SH-SY5Y (cell line): ENCODE data around the gene POLR2B.

Experiments
- GATA2 ChIP-seq: IDR thresholded peaks from 2 replicates; pipeline ENCODE4 v1.6.1; 2011; ENCODE audit warnings: mild to moderate bottlenecking, low read depth, low read length
- GATA3 ChIP-seq: IDR thresholded peaks from 2 replicates; pipeline ENCODE4 v1.6.1; 2011; ENCODE audit warnings: low read depth, mild to moderate bottlenecking, low read length, moderate library complexity

Gene POLR2B

DNA sequence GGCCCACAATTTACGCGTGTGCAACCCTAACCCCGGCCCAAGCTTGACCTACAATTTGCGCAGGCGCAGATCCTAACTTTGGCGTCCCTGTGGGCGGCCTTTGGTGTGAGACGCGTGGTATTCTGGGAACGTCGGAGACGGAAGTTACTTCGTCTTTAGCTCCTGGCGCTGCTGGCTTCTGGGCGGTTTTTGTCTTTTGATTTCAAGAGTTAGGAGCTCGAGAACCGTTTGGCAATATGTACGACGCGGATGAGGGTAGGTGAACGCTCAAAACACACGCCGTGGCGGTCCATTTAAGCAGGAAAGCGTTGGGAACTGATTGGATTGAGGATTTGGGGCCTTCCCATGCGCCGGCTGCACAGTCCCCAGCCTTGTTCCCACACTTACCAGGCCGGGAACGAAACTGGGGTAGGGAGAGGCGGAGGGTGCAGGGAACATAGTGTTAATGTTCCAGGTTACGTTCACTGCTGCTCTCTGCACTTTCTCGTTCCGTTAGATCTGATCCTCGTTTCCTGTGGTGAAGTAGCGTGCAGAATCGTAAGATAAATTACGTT, at the start of gene POLR2B:
POLR2B (plus strand) TSS at position 147 of the 554 bp plus-strand sequence; CDS start at position 237, 90 bp downstream.
- TF ChIP-seq GATA3, result no peak
- TF ChIP-seq GATA2, result no peak

- TF ChIP-seq GATA2 (no peak), GATA3 (no peak)
Measured at GRCh38 chr4:56930638-56931037, 48.1 kb upstream of the POLR2B start.

GRCh38 chr4:56931924-56932323, 46.8 kb upstream of the POLR2B start:
- no peak for TF ChIP-seq GATA3
- no peak for TF ChIP-seq GATA2

DNA sequence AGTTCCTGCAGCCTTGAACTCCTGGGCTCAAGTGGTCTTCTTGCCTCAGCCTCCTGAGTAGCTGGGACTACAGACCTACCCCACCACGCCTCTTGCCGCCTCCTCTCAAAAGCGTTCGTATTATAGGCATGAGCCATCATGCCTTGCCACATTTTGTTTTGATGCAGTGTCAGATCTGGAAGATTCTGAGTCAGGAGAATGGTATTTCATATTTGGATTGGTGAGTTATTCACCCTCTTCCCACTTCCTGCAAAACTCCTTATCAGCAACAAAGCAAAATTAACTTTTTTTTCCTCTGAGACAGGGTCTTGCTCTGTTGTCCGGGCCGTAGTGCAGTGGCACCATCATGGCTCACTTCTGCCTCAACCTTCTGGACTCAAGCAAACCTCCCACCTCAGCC, 41.4 kb upstream of the POLR2B start:
- TF ChIP-seq GATA3 (no peak), GATA2 (no peak)

- TF ChIP-seq GATA3 (no peak), GATA2 (no peak)
Measured at GRCh38 chr4:56940403-56940802, 38.3 kb upstream of the POLR2B start.

- TF ChIP-seq GATA2 (no peak), GATA3 (no peak)
Measured at GRCh38 chr4:56940971-56941370, 37.7 kb upstream of the POLR2B start.

DNA sequence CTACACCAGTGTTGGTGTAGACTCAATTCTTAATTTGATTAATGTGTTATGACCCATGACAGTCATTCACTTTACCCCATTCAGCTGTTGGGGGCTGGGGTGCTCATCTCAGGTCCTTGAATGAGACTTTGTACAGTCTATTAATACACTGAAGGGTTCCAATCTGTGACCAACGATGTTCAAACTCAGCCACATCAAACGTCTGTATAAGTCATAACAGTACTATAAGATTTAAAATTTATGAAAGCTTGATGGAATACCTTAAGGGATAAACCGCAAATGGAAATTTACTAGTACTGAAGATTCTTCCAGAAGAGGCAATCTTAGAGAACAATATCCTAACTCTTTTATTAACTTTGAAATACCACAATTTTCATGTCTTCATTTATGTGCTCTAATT, 37.3 kb upstream of the POLR2B start:
- no peak for TF ChIP-seq GATA3
- TF ChIP-seq GATA2, result no peak

DNA sequence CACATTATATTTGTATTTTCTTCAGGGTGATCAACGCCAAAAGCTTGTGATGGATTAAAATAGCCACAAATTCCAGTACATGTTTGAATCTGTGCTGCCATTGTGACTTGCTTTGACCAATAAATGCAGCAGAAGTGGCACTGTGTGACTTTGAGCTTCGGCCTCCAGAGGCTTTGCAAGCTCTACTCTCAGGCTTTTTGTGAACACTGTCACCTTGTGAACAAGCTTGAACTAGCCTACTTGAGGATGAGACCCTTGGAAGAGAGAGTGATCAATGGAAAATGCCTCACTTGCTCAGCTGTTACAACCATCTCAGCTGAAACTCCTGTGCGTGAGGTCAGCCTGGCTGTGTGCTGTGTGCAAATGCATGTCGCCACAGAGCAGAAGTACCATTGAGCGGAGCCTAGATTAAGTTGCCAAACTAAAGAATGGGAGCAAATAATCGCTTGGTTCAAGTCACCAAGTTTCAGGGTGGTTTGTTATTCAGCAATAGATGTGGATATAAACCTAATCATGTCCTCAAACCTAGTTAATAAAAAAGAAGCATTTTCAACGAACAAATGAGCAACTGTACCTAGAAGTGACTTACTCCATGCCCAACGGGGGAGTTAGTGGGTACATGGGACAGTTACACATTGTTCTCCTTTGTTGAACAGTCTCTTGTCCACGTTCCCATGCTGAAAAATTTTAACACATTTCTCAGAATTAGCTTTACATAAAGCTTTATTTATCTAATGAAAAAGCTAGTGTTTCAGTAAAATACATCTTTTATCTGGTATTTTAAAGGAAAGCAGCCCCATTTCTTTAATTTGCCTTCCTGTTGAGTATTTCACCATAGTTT, 24.8 kb upstream of the POLR2B start:
- TF ChIP-seq GATA3 (no peak), GATA2 (no peak)

DNA sequence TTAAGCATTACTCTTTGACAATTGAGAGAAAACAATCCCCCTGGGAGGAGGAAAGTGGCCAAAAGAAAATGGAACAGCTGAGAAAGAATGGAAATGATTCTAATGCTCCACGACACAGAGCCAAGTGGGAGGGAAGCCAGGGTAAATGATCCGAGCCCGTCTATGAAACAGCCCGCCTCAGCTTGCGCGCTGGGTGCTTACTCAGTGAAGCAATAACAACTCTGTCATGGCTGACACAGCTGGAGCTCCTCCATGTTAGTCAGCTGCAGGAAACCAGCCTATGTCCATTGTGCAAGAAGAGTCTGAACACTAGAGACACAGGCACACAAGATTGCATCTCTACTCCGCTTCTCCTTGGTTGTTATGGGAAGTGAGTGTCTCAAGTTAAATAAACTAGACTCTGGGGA, 20.6 kb upstream of the POLR2B start:
- TF ChIP-seq GATA3 (no peak), GATA2 (no peak)

GRCh38 chr4:56959100-56959499, 19.6 kb upstream of the POLR2B start:
- TF ChIP-seq GATA2, result no peak
- no peak for TF ChIP-seq GATA3

- no peak for TF ChIP-seq GATA2
- no peak for TF ChIP-seq GATA3
Measured at GRCh38 chr4:56961107-56961500, 17.6 kb upstream of the POLR2B start.

- no peak for TF ChIP-seq GATA3
- TF ChIP-seq GATA2, result no peak
Measured at GRCh38 chr4:56971383-56971782, 7.3 kb upstream of the POLR2B start.

DNA sequence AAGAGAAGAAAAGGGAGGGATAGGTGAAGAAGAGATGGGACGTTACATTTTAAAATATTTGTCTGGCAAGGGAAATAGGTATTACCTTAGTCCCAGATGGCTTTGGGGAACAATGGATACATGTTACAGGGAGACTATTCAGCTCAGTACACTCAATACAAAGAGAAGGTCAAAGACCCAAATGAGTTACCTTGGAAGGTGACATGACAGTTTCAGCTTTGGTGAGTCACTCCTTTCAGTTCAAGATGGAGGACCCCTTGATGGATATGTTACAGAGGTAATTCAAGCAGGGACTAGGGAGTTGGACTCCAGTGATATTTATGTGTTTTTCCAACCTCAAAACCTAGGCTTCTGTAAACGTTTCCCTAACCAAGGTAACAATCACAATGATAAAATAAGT, 6.3 kb upstream of the POLR2B start:
- no peak for TF ChIP-seq GATA3
- no peak for TF ChIP-seq GATA2

GRCh38 chr4:56972809-56973208, 5.9 kb upstream of the POLR2B start:
- TF ChIP-seq GATA3 (no peak), GATA2 (no peak)

DNA sequence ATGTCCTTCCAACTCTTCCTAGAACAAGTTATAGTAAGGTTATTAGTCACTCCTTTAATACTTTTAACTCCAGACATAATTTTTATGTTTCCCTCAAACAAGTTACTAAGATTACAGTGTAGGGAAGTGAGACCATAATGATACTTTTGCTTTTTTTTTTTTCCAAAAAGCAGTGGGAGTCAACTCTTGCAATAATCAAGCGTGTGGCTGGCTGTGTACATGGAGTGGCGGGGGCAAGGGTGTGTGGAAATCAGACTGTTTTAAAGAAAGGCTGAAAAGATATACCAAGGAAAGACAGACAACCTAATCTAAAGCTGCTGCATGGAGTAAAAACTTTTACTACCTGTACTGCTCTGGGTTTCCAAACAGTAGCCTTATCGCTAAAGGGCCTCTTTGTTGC, 5.4 kb upstream of the POLR2B start:
- TF ChIP-seq GATA2, result no peak
- TF ChIP-seq GATA3, result no peak
